GM12875 (cell line): ENCODE measurements around the gene HORMAD2.

Source experiments
- H3K4me3 ChIP-seq: one replicate; pipeline ENCODE4 v1.5.1; 2011; ENCODE audit warnings: low read depth, low read length, control low read depth
- CTCF ChIP-seq: IDR thresholded peaks from 2 replicates; pipeline ENCODE4 v1.5.1; 2011; ENCODE audit warnings: low read depth, mild to moderate bottlenecking, control low read depth, inconsistent platforms, low read length, moderate library complexity, borderline replicate concordance; ENCODE audit not compliant: insufficient read depth

HORMAD2 gene

DNA sequence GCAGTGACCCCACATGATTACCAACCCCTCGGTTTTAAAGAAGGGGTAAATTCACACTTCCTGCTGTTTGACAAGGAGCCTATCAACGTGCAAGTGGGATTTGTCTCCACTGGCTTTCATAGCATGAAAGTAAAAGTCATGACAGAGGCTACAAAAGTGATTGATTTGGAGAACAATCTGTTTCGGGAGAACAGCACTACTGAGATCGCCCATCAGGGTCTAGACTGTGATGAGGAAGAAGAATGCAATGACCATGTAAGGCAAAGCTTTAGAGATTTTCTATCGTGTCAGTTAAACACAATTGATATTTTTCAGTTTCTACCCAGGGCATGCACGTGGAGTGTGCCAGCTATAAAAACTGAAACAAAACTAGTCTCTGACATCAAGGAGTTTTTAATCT, 41.7 kb downstream of the HORMAD2 start:
- no peak overlapping the region for H3K4me3 ChIP-seq
- TF ChIP-seq CTCF, result no peak

DNA sequence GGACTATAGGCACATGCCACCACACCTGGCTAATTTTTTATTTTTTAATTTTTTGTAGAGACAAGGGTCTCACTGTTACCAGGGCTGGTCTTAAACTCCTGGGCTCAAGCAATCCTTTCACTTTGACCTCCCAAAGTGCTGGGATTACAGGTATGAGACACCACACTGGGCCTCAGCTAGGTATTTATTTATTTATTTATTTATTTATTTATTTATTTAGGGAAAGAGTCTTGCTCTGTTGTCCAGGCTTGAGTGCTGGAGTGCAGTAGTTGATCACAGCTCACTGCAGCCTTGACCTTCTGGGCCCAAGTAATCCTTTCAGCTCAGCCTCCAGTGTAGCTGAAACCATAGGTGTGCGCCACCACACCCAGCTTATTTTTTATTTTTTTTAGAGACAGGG, 43.2 kb downstream of the HORMAD2 start:
- no peak overlapping the region for H3K4me3 ChIP-seq

DNA sequence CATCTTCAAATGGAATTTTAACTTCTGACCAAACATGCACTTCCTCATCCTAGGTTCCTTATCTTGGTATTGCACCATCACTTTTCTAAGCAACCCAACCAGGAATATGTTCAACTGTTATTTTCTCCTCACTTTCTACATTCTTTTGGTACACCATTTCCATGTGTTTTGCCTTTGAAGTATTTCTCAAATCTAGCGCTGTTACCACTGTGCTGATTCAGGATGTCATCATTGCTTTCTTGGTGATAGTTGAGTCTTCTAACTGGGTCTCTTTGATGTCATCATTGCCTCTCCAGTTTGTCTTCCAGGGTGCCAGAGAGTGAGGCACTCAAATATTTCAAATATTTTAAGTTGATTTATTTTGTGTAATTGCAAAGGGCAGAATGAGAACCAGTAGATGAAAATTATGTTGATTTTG, 47.5 kb downstream of the HORMAD2 start:
- no peak overlapping the region for H3K4me3 ChIP-seq
- no peak for TF ChIP-seq CTCF

More for the DNA sequence above, 43.2 kb downstream of the HORMAD2 start:
- TF ChIP-seq CTCF, result no peak

GRCh38 chr22:30128511-30128910, 48.2 kb downstream of the HORMAD2 start:
- no peak for TF ChIP-seq CTCF
- no peak overlapping the region for H3K4me3 ChIP-seq

- no peak overlapping the region for H3K4me3 ChIP-seq
- TF ChIP-seq CTCF, result no peak
Observed at GRCh38 chr22:30129636-30130035, 49.4 kb downstream of the HORMAD2 start.

GRCh38 chr22:30132290-30132996, 52.2 kb downstream of the HORMAD2 start:
- H3K4me3 ChIP-seq, result no peak overlapping the region
- no peak for TF ChIP-seq CTCF

DNA sequence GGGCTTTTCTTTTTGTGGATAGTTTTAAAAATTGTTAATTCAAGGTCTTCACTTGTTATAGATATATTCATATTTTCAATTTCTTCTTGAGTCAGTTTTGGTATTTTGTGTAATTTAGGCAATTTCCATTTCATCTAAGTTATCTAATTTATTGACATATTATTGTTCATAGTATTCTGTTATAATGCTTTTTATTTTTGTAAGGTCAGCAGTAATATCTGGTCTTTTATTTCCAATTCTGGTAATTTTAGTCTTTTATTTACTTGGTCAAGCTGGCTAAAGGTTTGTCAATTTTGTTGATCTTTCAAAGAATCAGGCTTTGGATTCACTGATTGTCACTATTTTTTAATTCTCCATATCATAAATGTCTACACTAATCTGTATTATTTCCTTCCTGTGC, 60.1 kb downstream of the HORMAD2 start:
- no peak overlapping the region for H3K4me3 ChIP-seq
- no peak for TF ChIP-seq CTCF
